Measurements from ENCODE around the gene NR2E3. TPM values are rescaled to one million over a fixed set of nuclear protein-coding genes. Genes with fewer than 3 reads are reported as not detected.

The NR2E3 gene
- total and polyA plus RNA-seq, 4 donors = 0.17 to 0.18 TPM; not detected in 2

DNA sequence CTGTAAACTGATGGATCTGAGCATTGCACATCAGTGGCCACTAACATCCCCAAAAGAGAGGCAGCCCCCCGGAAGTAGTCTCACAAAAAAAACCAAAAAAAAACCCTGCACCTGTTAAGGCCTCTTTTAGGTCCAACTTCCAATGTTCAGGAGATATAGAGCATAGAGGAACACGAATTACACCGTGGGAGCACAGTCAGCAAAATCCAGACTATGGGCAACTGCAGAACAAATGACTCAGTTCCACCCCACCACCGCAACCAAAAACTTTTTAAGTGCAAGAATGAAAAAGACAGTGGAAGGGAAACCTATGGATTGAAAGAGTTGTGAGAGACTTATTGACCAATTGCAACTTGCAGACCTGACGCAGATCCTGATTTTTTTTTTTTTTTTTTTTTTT is 42.2 kb upstream of the NR2E3 start:
- 96% methylated on average over 5 of the region's 5 CpGs for WGBS
- TF ChIP-seq REST (IDR thresholded peaks at IDR 0.05) (no peak), TAF1 (conservative IDR thresholded peaks at IDR 0.05) (no peak), FOXA1 (IDR thresholded peaks at IDR 0.05) (no peak), HNF4G (IDR thresholded peaks at IDR 0.05) (no peak), GABPA (IDR thresholded peaks at IDR 0.05 in 1 of 2, conservative IDR thresholded peaks at IDR 0.05 in 1 of 2) (no peak), JUND (IDR thresholded peaks at IDR 0.05) (no peak), RAD21 (IDR thresholded peaks at IDR 0.05) (no peak), FOXA2 (IDR thresholded peaks at IDR 0.05) (no peak), CTCF (IDR thresholded peaks at IDR 0.05; ENCODE audit: low read depth, low read length, missing input control) (no peak), MAX (IDR thresholded peaks at IDR 0.05) (no peak), EGR1 (IDR thresholded peaks at IDR 0.05; ENCODE audit: low read depth in 2 of 2) (no peak), SP1 (IDR thresholded peaks at IDR 0.05) (no peak), HNF4A (conservative IDR thresholded peaks at IDR 0.05) (no peak), RXRA (IDR thresholded peaks at IDR 0.05) (no peak), YY1 (IDR thresholded peaks at IDR 0.05) (no peak)
- TF ChIP-seq, protein P1, sequence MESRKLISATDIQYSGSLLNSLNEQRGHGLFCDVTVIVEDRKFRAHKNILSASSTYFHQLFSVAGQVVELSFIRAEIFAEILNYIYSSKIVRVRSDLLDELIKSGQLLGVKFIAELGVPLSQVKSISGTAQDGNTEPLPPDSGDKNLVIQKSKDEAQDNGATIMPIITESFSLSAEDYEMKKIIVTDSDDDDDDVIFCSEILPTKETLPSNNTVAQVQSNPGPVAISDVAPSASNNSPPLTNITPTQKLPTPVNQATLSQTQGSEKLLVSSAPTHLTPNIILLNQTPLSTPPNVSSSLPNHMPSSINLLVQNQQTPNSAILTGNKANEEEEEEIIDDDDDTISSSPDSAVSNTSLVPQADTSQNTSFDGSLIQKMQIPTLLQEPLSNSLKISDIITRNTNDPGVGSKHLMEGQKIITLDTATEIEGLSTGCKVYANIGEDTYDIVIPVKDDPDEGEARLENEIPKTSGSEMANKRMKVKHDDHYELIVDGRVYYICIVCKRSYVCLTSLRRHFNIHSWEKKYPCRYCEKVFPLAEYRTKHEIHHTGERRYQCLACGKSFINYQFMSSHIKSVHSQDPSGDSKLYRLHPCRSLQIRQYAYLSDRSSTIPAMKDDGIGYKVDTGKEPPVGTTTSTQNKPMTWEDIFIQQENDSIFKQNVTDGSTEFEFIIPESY (IDR thresholded peaks at IDR 0.05) = no peak
- TF ChIP-seq, protein P2, sequence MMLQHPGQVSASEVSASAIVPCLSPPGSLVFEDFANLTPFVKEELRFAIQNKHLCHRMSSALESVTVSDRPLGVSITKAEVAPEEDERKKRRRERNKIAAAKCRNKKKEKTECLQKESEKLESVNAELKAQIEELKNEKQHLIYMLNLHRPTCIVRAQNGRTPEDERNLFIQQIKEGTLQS (IDR thresholded peaks at IDR 0.05) = no peak
- Histone ChIP-seq H3K9me3 (ENCODE audit: control insufficient read depth in 4 of 4, low read length in 3 of 4) (no peaks in the 10 kb centered on the region), H3K4me1 (ENCODE audit: control insufficient read depth in 4 of 4, insufficient read depth in 4 of 4, low read length in 3 of 4) (no peaks in the 10 kb centered on the region), H3K27ac (ENCODE audit: low read depth in 1 of 2, low read length in 2 of 2) (no peak overlapping the region), H3K27me3 (ENCODE audit: control insufficient read depth in 4 of 4, insufficient read depth in 4 of 4, low read length in 3 of 4) (no peaks in the 10 kb centered on the region), H3K9ac (ENCODE audit: low read depth in 1 of 2, low read length in 2 of 2) (no peak overlapping the region), H3K4me3 (ENCODE audit: low read depth in 1 of 3, low read length in 3 of 3) (no peak overlapping the region), H3K36me3 (ENCODE audit: control insufficient read depth in 4 of 4, insufficient read depth in 3 of 4, low read depth in 1 of 4, low read length in 3 of 4) (peaks cover 0 to 27% (median 17%) of the 10 kb centered on the region in 4 donors)
- DNase-seq (ENCODE audit: low spot score) = no peak
